Measurements from ENCODE around the gene PAK1.
"Not testable (repeated sequence)": the region's sequence is repeated elsewhere in the genome, so short reads cannot be mapped to it uniquely, and the experiment has no call there.

The PAK1 gene

GRCh38 chr11:77387701-77388100 is 86.2 kb downstream of the PAK1 start:
- no peak overlapping the region for H3K4me3 ChIP-seq (ENCODE audit: extremely low read depth, insufficient read depth, low read length, poor library complexity, severe bottlenecking)
- H3K9me3 ChIP-seq (ENCODE audit: control insufficient read depth, low read length), result no peaks in the 10 kb centered on the region
- H3K36me3 ChIP-seq (ENCODE audit: control insufficient read depth, insufficient read depth, low read length), result peaks cover 18% of the 10 kb centered on the region
- H3K27ac ChIP-seq (ENCODE audit: low read depth, low read length, severe bottlenecking), result no peak overlapping the region
- H3K4me1 ChIP-seq (ENCODE audit: control insufficient read depth, insufficient read depth, low read length, poor library complexity, severe bottlenecking), result no peaks in the 10 kb centered on the region

GRCh38 chr11:77386178-77386577 is 87.7 kb downstream of the PAK1 start:
- peaks cover 18% of the 10 kb centered on the region for H3K36me3 ChIP-seq (ENCODE audit: control insufficient read depth, insufficient read depth, low read length)
- no peaks in the 10 kb centered on the region for H3K9me3 ChIP-seq (ENCODE audit: control insufficient read depth, low read length)
- no peak overlapping the region for H3K4me3 ChIP-seq (ENCODE audit: extremely low read depth, insufficient read depth, low read length, poor library complexity, severe bottlenecking)
- no peak overlapping the region for H3K27ac ChIP-seq (ENCODE audit: low read depth, low read length, severe bottlenecking)
- WGBS, 2 experiments (ENCODE audit: insufficient coverage in 2 of 2), result 80 to 100% methylated on average over 1 of the region's 1 CpG
- H3K4me1 ChIP-seq (ENCODE audit: control insufficient read depth, insufficient read depth, low read length, poor library complexity, severe bottlenecking), result no peaks in the 10 kb centered on the region

GRCh38 chr11:77385255-77385771 is 88.6 kb downstream of the PAK1 start:
- 89 to 100% methylated on average over 4 to 5 of the region's 8 CpGs for WGBS, 2 experiments (ENCODE audit: insufficient coverage in 2 of 2)
- peaks cover 13% of the 10 kb centered on the region for H3K36me3 ChIP-seq (ENCODE audit: control insufficient read depth, insufficient read depth, low read length)
- H3K4me1 ChIP-seq (ENCODE audit: control insufficient read depth, insufficient read depth, low read length, poor library complexity, severe bottlenecking); H3K27ac ChIP-seq (ENCODE audit: low read depth, low read length, severe bottlenecking); H3K9me3 ChIP-seq (ENCODE audit: control insufficient read depth, low read length); H3K4me3 ChIP-seq (ENCODE audit: extremely low read depth, insufficient read depth, low read length, poor library complexity, severe bottlenecking): not testable (repeated sequence)

DNA sequence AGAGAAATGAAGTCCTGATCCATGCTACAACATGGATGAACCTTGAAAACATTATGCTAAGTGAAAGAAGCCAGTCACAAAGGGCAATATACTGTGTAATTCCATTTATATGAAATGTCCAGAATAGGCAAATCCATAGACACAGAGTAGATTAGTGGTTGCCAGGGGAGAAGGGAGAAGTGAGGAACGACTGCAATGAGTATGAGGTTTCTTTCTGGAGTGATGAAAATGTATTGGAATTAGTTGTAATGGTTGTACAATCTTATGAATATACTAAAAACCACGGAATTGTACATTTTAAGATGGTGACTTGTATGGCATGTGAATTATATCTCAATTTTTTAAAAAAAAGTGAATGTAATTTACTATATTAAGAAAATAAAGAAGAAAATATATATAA is 89.3 kb downstream of the PAK1 start:
- Histone ChIP-seq H3K4me3 (ENCODE audit: extremely low read depth, insufficient read depth, low read length, poor library complexity, severe bottlenecking) (no peak overlapping the region), H3K27ac (ENCODE audit: low read depth, low read length, severe bottlenecking) (no peak overlapping the region)
- 0% methylated on average over 1 of the region's 2 CpGs for WGBS, 2 experiments (ENCODE audit: insufficient coverage in 2 of 2)

DNA sequence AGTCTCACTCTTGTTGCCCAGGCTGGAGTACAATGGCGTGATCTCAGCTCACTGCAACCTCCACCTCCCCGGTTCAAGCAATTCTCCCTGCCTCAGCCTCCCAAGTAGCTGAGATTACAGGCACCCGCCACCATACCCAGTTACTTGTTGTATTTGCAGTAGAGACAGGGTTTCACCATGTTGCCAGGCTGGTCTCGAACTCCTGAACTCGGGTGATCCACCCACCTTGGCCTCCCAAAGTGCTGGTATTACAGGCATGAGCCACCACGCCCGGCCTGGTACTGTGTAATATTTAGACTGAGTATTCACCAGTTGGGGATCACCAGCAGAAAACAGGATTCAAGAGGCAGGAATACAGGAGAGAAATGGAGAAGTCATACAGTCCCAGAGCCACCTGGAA is 90.5 kb downstream of the PAK1 start:
- H3K9me3 ChIP-seq (ENCODE audit: control insufficient read depth, low read length); H3K27ac ChIP-seq (ENCODE audit: low read depth, low read length, severe bottlenecking); H3K4me1 ChIP-seq (ENCODE audit: control insufficient read depth, insufficient read depth, low read length, poor library complexity, severe bottlenecking); H3K4me3 ChIP-seq (ENCODE audit: extremely low read depth, insufficient read depth, low read length, poor library complexity, severe bottlenecking): not testable (repeated sequence)
- H3K36me3 ChIP-seq (ENCODE audit: control insufficient read depth, insufficient read depth, low read length), result peaks cover 21% of the 10 kb centered on the region
- WGBS, 2 experiments (ENCODE audit: insufficient coverage in 2 of 2), result 88 to 100% methylated on average over 4 to 7 of the region's 7 CpGs

More for the DNA sequence above, 89.3 kb downstream of the PAK1 start:
- H3K9me3 ChIP-seq (ENCODE audit: control insufficient read depth, low read length), result no peaks in the 10 kb centered on the region
- peaks cover 16% of the 10 kb centered on the region for H3K36me3 ChIP-seq (ENCODE audit: control insufficient read depth, insufficient read depth, low read length)
- no peaks in the 10 kb centered on the region for H3K4me1 ChIP-seq (ENCODE audit: control insufficient read depth, insufficient read depth, low read length, poor library complexity, severe bottlenecking)

- peaks cover 25% of the 10 kb centered on the region for H3K36me3 ChIP-seq (ENCODE audit: control insufficient read depth, insufficient read depth, low read length)
- no peak overlapping the region for H3K4me3 ChIP-seq (ENCODE audit: extremely low read depth, insufficient read depth, low read length, poor library complexity, severe bottlenecking)
- H3K27ac ChIP-seq (ENCODE audit: low read depth, low read length, severe bottlenecking), result no peak overlapping the region
- no peaks in the 10 kb centered on the region for H3K9me3 ChIP-seq (ENCODE audit: control insufficient read depth, low read length)
- 67 to 83% methylated on average over 1 to 2 of the region's 2 CpGs for WGBS, 2 experiments (ENCODE audit: insufficient coverage in 2 of 2)
- peaks cover 7% of the 10 kb centered on the region for H3K4me1 ChIP-seq (ENCODE audit: control insufficient read depth, insufficient read depth, low read length, poor library complexity, severe bottlenecking)
Measured at GRCh38 chr11:77381729-77382665, 91.9 kb downstream of the PAK1 start.

DNA sequence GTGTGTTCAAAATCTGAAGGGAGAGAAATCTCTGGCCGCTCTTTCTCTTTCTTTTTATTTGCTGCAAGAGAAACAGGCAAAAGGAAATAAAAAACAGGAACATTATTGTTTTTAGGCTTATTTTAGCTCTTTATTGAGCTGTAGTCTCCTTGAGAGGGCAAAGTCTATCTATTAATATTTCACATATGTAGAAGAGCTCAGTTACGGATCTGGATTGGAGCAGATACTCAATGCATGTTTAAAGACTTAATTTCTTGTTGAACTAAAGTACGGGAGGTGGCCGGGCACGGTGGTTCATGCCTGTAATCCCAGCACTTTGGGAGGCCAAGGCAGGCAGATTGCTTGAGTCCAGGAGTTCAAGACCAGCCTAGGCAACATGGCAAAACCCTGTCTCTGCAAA is 94.0 kb downstream of the PAK1 start:
- Histone ChIP-seq H3K27ac (ENCODE audit: low read depth, low read length, severe bottlenecking) (no peak overlapping the region), H3K36me3 (ENCODE audit: control insufficient read depth, insufficient read depth, low read length) (peaks cover 25% of the 10 kb centered on the region), H3K4me1 (ENCODE audit: control insufficient read depth, insufficient read depth, low read length, poor library complexity, severe bottlenecking) (peaks cover 7% of the 10 kb centered on the region), H3K9me3 (ENCODE audit: control insufficient read depth, low read length) (no peaks in the 10 kb centered on the region), H3K4me3 (ENCODE audit: extremely low read depth, insufficient read depth, low read length, poor library complexity, severe bottlenecking) (no peak overlapping the region)
- 90 to 95% methylated on average over 3 to 4 of the region's 5 CpGs for WGBS, 2 experiments (ENCODE audit: insufficient coverage in 2 of 2)

DNA sequence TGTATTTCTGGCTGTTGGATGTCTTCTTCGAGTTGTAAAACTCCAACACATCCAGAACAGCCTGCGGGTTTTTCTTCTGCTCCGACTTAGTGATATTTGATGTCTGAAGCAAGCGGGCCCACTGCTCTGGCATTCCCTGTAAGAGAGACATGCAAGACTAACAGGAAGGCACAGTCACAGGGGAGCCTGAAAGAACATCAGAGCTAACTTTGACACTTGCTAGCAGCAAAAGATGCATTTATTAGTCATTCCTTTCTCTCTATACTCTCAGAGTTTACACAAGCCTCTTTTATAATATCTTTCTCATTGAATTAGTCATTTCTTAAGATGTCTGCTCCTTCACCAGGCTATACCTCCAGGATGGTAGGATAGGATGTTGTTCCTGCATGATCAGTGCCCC is 94.6 kb downstream of the PAK1 start:
- no peak overlapping the region for H3K27ac ChIP-seq (ENCODE audit: low read depth, low read length, severe bottlenecking)
- peaks cover 26% of the 10 kb centered on the region for H3K36me3 ChIP-seq (ENCODE audit: control insufficient read depth, insufficient read depth, low read length)

GRCh38 chr11:77377734-77378133 is 96.2 kb downstream of the PAK1 start:
- H3K9me3 ChIP-seq (ENCODE audit: control insufficient read depth, low read length), result no peaks in the 10 kb centered on the region
- 83 to 94% methylated on average over 2 of the region's 2 CpGs for WGBS, 2 experiments (ENCODE audit: insufficient coverage in 2 of 2)
- no peak overlapping the region for H3K4me3 ChIP-seq (ENCODE audit: extremely low read depth, insufficient read depth, low read length, poor library complexity, severe bottlenecking)
- peaks cover 32% of the 10 kb centered on the region for H3K36me3 ChIP-seq (ENCODE audit: control insufficient read depth, insufficient read depth, low read length)
- no peak overlapping the region for H3K27ac ChIP-seq (ENCODE audit: low read depth, low read length, severe bottlenecking)
- H3K4me1 ChIP-seq (ENCODE audit: control insufficient read depth, insufficient read depth, low read length, poor library complexity, severe bottlenecking), result peaks cover 14% of the 10 kb centered on the region

More for the DNA sequence above, 94.6 kb downstream of the PAK1 start:
- Histone ChIP-seq H3K4me3 (ENCODE audit: extremely low read depth, insufficient read depth, low read length, poor library complexity, severe bottlenecking) (no peak overlapping the region), H3K9me3 (ENCODE audit: control insufficient read depth, low read length) (no peaks in the 10 kb centered on the region), H3K4me1 (ENCODE audit: control insufficient read depth, insufficient read depth, low read length, poor library complexity, severe bottlenecking) (peaks cover 13% of the 10 kb centered on the region)
- WGBS, 2 experiments (ENCODE audit: insufficient coverage in 2 of 2), result 98% methylated on average over 4 of the region's 4 CpGs

DNA sequence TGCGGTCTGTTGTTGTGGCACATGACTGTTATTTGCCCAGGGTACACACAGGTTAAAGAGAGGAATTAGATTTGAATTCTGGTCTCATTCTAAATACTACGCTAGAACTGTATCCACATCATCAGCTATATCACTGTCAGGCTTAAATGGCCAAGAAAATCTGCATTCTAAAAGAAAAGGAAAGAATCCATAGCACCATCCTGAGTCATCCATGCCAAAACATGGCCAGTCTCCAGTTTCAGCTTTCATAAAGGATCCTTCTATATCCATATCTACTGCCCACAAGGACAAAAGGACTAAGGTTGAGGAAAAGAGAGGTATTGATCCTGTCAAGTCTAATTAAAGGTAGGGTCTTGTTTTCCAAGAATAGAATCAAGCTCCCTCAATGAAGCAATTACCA is 98.8 kb downstream of the PAK1 start:
- no peak overlapping the region for H3K4me3 ChIP-seq (ENCODE audit: extremely low read depth, insufficient read depth, low read length, poor library complexity, severe bottlenecking)
- H3K9me3 ChIP-seq (ENCODE audit: control insufficient read depth, low read length), result no peaks in the 10 kb centered on the region
- WGBS, 2 experiments (ENCODE audit: insufficient coverage in 2 of 2), result no CpG with 5 or more reads among the region's 2 CpGs
- H3K27ac ChIP-seq (ENCODE audit: low read depth, low read length, severe bottlenecking), result no peak overlapping the region
- H3K4me1 ChIP-seq (ENCODE audit: control insufficient read depth, insufficient read depth, low read length, poor library complexity, severe bottlenecking), result peaks cover 14% of the 10 kb centered on the region
- H3K36me3 ChIP-seq (ENCODE audit: control insufficient read depth, insufficient read depth, low read length), result peaks cover 34% of the 10 kb centered on the region

GRCh38 chr11:77374611-77375031 is 99.3 kb downstream of the PAK1 start:
- WGBS, 2 experiments (ENCODE audit: insufficient coverage in 2 of 2), result no CpG with 5 or more reads among the region's 3 CpGs
- H3K27ac ChIP-seq (ENCODE audit: low read depth, low read length, severe bottlenecking), result no peak overlapping the region
- peaks cover 31% of the 10 kb centered on the region for H3K36me3 ChIP-seq (ENCODE audit: control insufficient read depth, insufficient read depth, low read length)
- H3K4me3 ChIP-seq (ENCODE audit: extremely low read depth, insufficient read depth, low read length, poor library complexity, severe bottlenecking), result no peak overlapping the region
- no peaks in the 10 kb centered on the region for H3K9me3 ChIP-seq (ENCODE audit: control insufficient read depth, low read length)
- peaks cover 14% of the 10 kb centered on the region for H3K4me1 ChIP-seq (ENCODE audit: control insufficient read depth, insufficient read depth, low read length, poor library complexity, severe bottlenecking)

All from mesodermal cell (in vitro differentiated cells).